Measurements from ENCODE around the gene NUTM2A. TPM values are rescaled to one million over a fixed set of nuclear protein-coding genes. Genes with fewer than 3 reads are reported as not detected.
"Not testable (repeated sequence)": the region's sequence is repeated elsewhere in the genome, so short reads cannot be mapped to it uniquely, and the experiment has no call there.

The NUTM2A gene
- under 1 TPM in 3 of 6 donors, not detected in 3; 0.07 to 0.15 (median 0.08) TPM for polyA plus RNA-seq (ENCODE audit: low read depth in 6 of 6)

DNA sequence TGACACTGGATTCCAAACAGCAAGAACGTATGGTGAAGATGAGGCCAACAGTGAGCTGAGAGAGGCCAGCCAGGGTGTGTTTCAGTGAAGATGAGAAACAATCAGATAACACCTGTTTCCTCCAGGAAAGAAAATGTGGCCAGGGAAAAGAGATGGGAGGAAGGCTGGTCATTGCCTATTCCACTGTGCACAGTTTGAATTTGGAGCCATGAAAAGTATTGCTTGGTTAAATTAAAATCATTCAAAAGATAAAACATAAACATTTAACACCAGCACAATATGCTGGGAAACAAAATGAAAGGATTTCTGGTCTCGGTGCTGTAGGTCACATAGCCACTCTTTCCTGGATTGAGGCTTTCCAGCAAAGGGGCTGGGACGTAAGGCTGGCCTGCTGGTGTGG, at the start of gene NUTM2A:
TSS of gene NUTM2A (plus strand) at position 301 of the 400 bp plus-strand sequence. CDS start 383 bp downstream, outside the sequence.
- not testable (repeated sequence) for ATAC-seq (ENCODE audit: low read depth in 2 of 2); H3K9me3 Mint-ChIP-seq

GRCh38 chr10:87177587-87177986, 47.7 kb upstream of the NUTM2A start:
- DNase-seq; H3K27me3 Mint-ChIP-seq; H3K4me3 Mint-ChIP-seq; H3K9me3 Mint-ChIP-seq; ATAC-seq (ENCODE audit: low read depth in 2 of 2); H3K27ac Mint-ChIP-seq; H3K4me1 Mint-ChIP-seq; H3K36me3 Mint-ChIP-seq: not testable (repeated sequence)

More for the DNA sequence above, at the start of gene NUTM2A:
- not testable (repeated sequence) for H3K4me1 Mint-ChIP-seq, H3K36me3 Mint-ChIP-seq, H3K27ac Mint-ChIP-seq, H3K4me3 Mint-ChIP-seq, H3K27me3 Mint-ChIP-seq, DNase-seq

GRCh38 chr10:87184421-87184820, 40.8 kb upstream of the NUTM2A start:
- H3K27me3 Mint-ChIP-seq, result not testable (repeated sequence)
- H3K4me1 Mint-ChIP-seq, result peaks cover 26 to 34% (median 26%) of the 10 kb centered on the region in 3 donors
- peak overlapping the region in 6 of 8 donors; percentile 23 to 83 (median 52) for H3K4me3 Mint-ChIP-seq
- H3K36me3 Mint-ChIP-seq, result peaks cover 19 to 35% of the 10 kb centered on the region in 2 donors
- H3K9me3 Mint-ChIP-seq, result peaks cover 11 to 26% (median 18%) of the 10 kb centered on the region in 7 donors
- ATAC-seq (ENCODE audit: low read depth in 2 of 2) (peak; percentile 85 to 87), DNase-seq (peak; percentile 43)
- peak overlapping the region; percentile 63 to 90 (median 78) for H3K27ac Mint-ChIP-seq

DNA sequence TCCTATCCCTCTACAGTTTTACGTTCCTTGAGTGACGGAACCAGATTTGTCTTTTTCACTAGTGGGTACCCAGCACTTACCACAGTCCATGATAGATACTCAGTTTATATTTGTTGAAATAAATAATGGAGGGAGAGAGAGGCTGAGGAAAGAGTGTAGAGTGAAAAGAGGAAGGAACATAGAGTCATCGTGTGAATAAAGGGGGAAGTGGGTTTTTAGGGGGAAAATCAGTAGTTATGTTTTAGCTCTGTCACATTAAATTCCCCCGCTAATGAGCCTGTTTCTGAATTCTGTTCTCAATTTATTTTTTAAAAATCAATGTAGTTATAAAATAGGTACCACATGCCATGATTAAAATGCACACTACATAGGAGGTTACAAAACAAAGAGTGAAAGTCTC, 39.2 kb upstream of the NUTM2A start:
- Mint-ChIP-seq H3K4me1 (peaks cover 26 to 34% (median 26%) of the 10 kb centered on the region in 3 donors), H3K36me3 (peaks cover 19 to 36% of the 10 kb centered on the region in 2 donors), H3K9me3 (peaks cover 11 to 26% (median 18%) of the 10 kb centered on the region in 7 donors), H3K4me3 (peak overlapping the region in 2 of 8 donors; percentile 61), H3K27ac (peak overlapping the region in 2 of 6 donors; percentile 21 to 67)
- DNase-seq, result peak; percentile 23
- not testable (repeated sequence) for H3K27me3 Mint-ChIP-seq
- ATAC-seq (ENCODE audit: low read depth in 2 of 2), result peak; percentile 59 to 66

DNA sequence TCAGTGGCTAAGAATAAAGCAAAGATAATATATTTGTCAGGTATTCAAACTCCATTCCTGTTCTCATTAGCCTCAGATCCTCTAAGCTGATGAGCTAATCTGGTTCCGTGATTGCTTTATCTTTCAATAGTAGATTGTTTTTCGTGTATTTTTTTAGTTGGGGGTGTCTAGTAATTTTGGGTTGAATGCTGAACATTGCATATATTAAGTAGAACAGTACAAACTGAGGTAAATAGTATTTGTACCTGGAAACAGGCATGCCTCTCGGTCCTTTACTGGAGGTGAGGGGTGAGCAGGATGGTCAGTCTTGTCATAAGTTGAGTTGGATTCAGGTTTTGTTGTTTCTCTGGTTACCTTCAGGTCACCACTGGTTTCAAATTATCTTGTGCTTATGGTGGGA, 37.7 kb upstream of the NUTM2A start:
- ATAC-seq (ENCODE audit: low read depth in 2 of 2); DNase-seq; H3K27me3 Mint-ChIP-seq: not testable (repeated sequence)
- Mint-ChIP-seq H3K27ac (peak overlapping the region in 1 of 6 donors; percentile 78), H3K36me3 (peaks cover 19 to 35% of the 10 kb centered on the region in 2 donors), H3K4me1 (peaks cover 26 to 34% (median 26%) of the 10 kb centered on the region in 3 donors), H3K9me3 (peaks cover 11 to 26% (median 15%) of the 10 kb centered on the region in 7 donors), H3K4me3 (peak overlapping the region in 1 of 8 donors; percentile 47)

DNA sequence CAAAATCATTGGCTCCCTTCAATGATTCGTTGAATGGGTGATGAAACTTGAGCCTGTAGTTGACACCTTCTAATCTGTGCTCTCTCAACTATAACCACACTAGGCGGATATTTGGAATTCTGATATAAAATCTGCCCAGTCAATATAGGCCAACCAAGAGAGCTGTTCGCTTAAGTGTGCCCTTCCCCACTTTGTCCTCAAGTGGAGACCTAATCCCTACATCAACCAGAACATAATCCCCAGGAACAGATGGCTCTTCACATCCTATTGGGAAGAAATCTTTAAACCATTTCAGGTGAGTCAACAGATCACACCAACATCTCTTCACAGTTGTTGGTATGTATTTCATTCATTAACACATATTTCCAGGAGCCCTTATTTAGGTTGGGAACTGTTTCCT, 33.4 kb upstream of the NUTM2A start:
- peaks cover 6 to 12% of the 10 kb centered on the region in 2 donors for H3K36me3 Mint-ChIP-seq
- DNase-seq, result not testable (repeated sequence)

DNA sequence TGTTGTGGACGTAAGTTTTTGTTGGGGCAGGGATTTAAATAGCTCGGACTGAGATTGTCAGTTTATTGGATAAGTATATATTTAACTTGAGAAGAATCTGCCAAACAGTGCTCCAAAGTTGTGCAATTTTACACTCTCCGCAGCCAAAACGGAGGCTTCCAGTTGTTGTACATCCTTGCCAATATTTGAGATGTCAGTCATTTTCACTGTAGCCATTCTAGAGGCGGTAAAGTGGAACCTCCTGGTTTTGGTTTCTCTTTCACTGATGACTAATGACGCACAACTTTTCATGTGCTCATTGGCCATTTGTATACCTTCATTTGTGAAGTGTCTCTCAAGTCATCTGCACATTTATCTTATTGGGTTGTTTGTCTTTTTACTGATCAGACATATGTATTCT, 24.3 kb upstream of the NUTM2A start:
- Mint-ChIP-seq H3K27ac (peak overlapping the region in 1 of 6 donors; percentile 42), H3K4me3 (peak overlapping the region in 1 of 8 donors; percentile 44), H3K4me1 (peaks cover 9 to 16% (median 10%) of the 10 kb centered on the region in 3 donors)
- H3K27me3 Mint-ChIP-seq, H3K9me3 Mint-ChIP-seq, H3K36me3 Mint-ChIP-seq: not testable (repeated sequence)
- DNase-seq (peak; percentile 25), ATAC-seq (ENCODE audit: low read depth in 2 of 2) (peak; percentile 60 to 71)

More for the DNA sequence above, 33.4 kb upstream of the NUTM2A start:
- not testable (repeated sequence) for H3K27ac Mint-ChIP-seq; H3K4me3 Mint-ChIP-seq; H3K27me3 Mint-ChIP-seq; H3K4me1 Mint-ChIP-seq; H3K9me3 Mint-ChIP-seq; ATAC-seq (ENCODE audit: low read depth in 2 of 2)

- DNase-seq, H3K27me3 Mint-ChIP-seq, H3K4me3 Mint-ChIP-seq: not testable (repeated sequence)
These were observed 20.4 kb upstream of the NUTM2A start for GRCh38 chr10:87204801-87205200.

DNA sequence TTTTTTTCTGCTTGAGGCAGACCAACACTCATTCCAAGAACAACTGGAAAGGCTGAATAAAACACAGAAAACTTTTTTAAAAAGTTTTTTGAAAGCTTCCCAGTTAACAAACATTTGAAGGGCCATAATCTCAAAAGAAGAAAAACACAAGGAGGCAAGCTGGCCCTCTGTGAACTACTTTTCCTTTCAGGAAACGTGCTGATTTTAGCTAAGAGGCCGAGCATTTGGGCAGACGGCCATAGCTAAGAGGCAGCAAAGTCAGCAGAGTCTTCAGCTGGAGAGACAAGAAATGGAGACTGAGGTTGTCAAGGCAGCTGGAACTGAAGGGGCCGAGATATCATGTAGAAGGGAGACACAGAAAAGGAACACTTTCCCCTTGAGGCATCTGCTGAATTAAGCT, 18.3 kb upstream of the NUTM2A start:
- Mint-ChIP-seq H3K27ac (peak overlapping the region in 1 of 6 donors; percentile 69), H3K4me1 (peaks cover 9 to 16% (median 10%) of the 10 kb centered on the region in 3 donors)
- not testable (repeated sequence) for H3K27me3 Mint-ChIP-seq; H3K9me3 Mint-ChIP-seq; H3K36me3 Mint-ChIP-seq; ATAC-seq (ENCODE audit: low read depth in 2 of 2); DNase-seq; H3K4me3 Mint-ChIP-seq

More at GRCh38 chr10:87204801-87205200, 20.4 kb upstream of the NUTM2A start:
- not testable (repeated sequence) for H3K27ac Mint-ChIP-seq, H3K36me3 Mint-ChIP-seq, H3K9me3 Mint-ChIP-seq
- peaks cover 9 to 16% (median 10%) of the 10 kb centered on the region in 3 donors for H3K4me1 Mint-ChIP-seq
- ATAC-seq (ENCODE audit: low read depth in 2 of 2), result peak in 1 of 2 donors; percentile 23

- H3K36me3 Mint-ChIP-seq; H3K27ac Mint-ChIP-seq; ATAC-seq (ENCODE audit: low read depth in 2 of 2); DNase-seq; H3K27me3 Mint-ChIP-seq; H3K4me3 Mint-ChIP-seq; H3K9me3 Mint-ChIP-seq: not testable (repeated sequence)
- H3K4me1 Mint-ChIP-seq, result peaks cover 0 to 11% (median 6%) of the 10 kb centered on the region in 3 donors
These were observed 14.9 kb upstream of the NUTM2A start for GRCh38 chr10:87210309-87210708.

- not testable (repeated sequence) for H3K27me3 Mint-ChIP-seq; H3K9me3 Mint-ChIP-seq; H3K4me3 Mint-ChIP-seq; H3K27ac Mint-ChIP-seq; DNase-seq; ATAC-seq (ENCODE audit: low read depth in 2 of 2); H3K36me3 Mint-ChIP-seq
- H3K4me1 Mint-ChIP-seq, result peaks cover 0 to 15% (median 15%) of the 10 kb centered on the region in 3 donors
These were observed 13.4 kb upstream of the NUTM2A start for GRCh38 chr10:87211848-87212247.

- not testable (repeated sequence) for H3K4me3 Mint-ChIP-seq; DNase-seq; H3K27ac Mint-ChIP-seq; H3K36me3 Mint-ChIP-seq; H3K27me3 Mint-ChIP-seq; ATAC-seq (ENCODE audit: low read depth in 2 of 2); H3K9me3 Mint-ChIP-seq
- H3K4me1 Mint-ChIP-seq, result peaks cover 3 to 19% (median 16%) of the 10 kb centered on the region in 3 donors
These were observed 12.0 kb upstream of the NUTM2A start for GRCh38 chr10:87213150-87213765.

DNA sequence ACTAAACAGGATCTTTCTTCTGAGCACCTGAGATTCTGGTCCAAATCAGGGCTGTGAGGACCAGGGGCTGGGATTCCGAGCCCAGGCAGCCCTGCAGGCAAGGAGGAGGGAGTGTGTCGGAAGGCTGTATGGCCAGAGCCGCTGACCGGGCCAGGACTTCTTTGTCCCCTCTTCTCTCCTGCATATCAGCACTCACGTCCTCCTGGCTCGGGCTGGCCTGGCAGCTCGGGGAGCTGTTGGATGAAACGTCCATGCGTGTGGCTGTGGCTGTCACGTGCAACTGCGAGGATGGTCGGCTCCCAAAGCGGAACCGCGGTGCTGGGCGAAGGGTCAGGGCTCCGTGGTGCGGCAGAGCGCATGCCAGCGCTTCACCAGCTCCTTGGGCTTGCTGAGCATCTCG, 11.4 kb upstream of the NUTM2A start:
- not testable (repeated sequence) for H3K27ac Mint-ChIP-seq; H3K27me3 Mint-ChIP-seq; ATAC-seq (ENCODE audit: low read depth in 2 of 2); H3K4me3 Mint-ChIP-seq; DNase-seq; H3K36me3 Mint-ChIP-seq; H3K9me3 Mint-ChIP-seq
- H3K4me1 Mint-ChIP-seq, result peaks cover 3 to 19% (median 16%) of the 10 kb centered on the region in 3 donors

DNA sequence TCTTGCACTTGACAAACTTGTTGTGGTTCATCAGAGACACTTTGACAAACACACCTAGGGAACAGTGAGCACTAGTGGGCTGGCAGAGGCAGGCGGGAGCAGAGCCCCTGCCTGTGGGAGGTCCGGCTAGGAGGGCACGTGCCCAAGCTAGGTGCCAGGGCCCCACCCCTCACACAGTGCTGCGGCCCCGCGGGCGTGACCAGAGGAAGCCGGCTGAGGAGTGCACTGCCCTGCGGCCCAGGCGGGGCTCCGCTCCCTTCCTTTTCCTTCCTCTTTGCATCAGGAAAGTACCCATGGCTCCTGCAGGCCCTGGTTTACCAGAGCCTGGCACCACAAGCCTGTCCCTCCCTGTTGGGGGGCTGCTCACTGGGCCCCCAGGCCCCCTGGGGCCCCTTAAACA, 9.1 kb upstream of the NUTM2A start:
- DNase-seq, H3K9me3 Mint-ChIP-seq, H3K27me3 Mint-ChIP-seq, H3K4me3 Mint-ChIP-seq, H3K36me3 Mint-ChIP-seq: not testable (repeated sequence)
- Mint-ChIP-seq H3K4me1 (peaks cover 3 to 19% (median 19%) of the 10 kb centered on the region in 3 donors), H3K27ac (peak overlapping the region in 1 of 6 donors; percentile 65)
- ATAC-seq (ENCODE audit: low read depth in 2 of 2), result peak; percentile 29 to 36
